HUDEP-2 (cell line): ENCODE data around the gene SUGCT.

Source experiments
- DNase-seq, 76 experiments: peaks; one replicate each; lab custom pipeline; 2025; ENCODE audit not compliant: unreplicated experiment in 76 of 76; lab: John Stamatoyannopoulos, UW

The SUGCT gene

DNA sequence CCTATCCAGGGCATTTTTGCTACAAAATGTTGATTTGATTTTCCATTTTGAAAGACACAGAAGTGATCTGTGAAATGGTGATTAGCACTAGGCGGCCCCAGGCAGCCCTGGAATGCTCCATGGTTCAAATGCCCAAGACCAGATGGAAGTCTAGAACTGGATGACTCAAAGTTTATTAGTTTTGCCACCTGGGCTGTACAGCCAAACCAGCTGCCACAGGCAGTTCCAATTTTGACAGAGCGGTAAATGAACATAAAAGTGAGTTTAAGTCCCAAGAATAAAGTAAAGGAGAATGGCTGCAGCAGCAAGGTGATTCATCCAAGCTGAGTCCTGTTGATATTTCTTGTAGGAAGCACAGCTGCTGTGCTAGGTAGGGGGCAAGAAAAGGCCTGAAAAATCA, 180.5 kb downstream of the SUGCT start:
- no peak for DNase-seq

DNA sequence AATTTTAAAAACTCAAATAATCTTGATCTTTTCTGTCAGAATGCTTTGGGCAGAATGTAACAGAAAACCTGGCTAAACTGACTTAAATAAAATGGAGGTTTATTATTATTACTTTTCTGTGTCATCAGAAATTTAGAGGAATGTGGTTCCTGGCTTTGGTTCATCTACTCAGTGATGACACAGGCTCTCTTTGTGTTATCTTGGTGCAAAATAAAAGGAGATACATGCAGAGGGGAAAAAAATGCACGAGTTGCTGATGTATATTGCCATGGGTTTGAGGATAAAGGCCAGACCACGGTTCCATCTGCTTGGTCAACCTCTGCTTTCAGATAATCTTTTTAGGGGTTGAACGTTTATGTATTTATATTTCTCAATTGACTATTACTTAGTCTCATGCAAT, 181.4 kb downstream of the SUGCT start:
- DNase-seq = no peak

DNA sequence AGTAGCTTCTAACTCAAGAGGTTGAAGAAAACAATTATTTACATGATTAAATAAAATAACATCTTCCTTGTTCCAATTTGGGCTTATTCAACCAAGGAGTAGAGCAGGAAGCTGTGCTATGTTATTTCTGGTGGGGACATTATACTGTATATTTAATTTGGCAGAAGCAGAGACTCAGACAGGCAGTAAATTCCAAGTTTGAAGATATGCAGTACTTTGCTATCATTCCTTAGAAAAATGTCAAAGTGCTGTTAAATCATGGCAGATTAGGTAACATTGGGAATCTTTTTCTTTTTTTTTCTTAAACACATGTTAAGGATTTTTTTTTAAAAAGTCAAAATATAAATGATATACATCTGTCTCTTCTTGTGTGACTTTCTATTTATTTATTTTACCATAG, 190.1 kb downstream of the SUGCT start:
- no peak for DNase-seq

DNA sequence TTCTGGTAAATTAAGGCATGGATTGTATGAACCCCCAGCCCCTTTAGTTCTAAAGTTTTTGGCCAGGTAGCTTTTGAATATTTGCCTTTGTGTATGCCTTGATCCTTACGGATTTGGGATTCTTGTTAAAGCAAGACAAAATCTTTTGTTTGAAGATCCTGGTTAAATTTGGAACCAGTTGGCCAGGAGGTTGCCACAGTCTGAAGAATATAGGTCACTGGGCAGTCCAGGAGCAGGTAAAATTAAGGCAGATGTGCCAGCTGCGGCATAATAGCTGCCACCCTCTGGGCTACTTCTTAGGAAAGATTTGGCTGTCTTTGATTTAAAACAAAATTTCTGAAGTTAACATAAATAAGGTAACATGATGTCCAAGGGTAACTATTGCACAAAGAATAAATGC, 192.3 kb downstream of the SUGCT start:
- DNase-seq = no peak

DNA sequence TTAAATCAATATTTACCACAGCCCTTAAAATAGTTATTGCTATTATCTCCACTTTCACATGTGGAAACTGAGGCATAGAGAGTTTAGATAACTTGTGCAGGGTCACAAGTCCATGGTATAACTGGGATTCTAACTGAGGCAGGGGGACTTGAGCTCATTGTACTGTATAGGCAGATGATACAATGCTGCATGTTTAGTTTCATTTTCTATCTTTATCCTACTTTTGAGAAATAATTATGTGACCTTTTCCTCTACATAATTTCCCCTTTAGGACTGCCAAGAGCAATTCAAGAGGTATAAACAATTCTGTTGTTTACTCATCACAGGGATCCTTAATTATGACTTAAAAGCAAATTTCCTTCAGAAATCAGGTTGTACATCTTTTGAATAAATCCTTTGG, 193.1 kb downstream of the SUGCT start:
- no peak for DNase-seq

DNA sequence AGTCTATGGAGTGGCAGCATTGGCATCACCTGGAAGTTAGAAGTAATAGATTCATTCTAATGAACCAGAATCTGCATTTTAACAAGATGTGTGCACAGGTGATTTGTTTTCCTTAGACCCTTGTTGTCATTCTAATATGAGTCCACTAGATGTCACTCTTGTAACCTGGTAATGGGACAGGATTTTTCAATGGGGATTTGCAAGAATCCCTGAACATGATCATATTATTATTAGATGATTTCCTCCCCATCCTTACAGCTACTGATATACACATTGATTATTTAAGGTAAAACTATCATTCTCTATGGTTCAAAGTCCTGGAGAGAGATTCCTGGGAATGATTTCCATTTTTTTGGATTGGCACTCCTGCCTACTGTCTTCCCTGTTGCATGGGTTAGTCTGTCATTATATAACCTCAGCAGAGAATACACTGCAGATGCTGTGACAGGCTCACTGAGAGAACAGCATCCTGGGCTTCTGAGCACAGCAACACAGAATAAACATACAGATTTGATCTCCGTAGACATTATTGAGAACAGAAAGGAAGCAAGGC, 194.9 kb downstream of the SUGCT start:
- peak in 16 of 76 experiments; percentile 1 to 28 (median 10) for DNase-seq

DNA sequence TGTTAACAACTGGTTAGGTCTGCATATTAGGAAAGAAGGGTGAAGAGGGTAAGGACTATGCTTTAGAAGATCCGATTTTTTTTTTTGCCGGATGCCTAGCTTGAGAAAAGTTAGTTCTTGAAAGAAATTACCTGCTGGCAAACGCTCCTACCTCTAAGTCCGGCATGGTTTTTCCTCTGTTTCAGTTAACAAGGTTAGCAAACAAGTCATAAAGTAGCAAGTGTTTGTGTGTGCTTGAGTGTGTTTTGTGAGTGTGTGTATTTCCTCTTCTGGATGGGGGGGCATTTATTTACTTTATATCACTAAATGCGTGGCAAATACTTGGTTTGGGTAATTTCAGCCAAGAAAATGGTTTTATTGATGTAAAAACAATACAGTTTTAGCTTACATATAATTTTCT, 195.6 kb downstream of the SUGCT start:
- DNase-seq = no peak

DNA sequence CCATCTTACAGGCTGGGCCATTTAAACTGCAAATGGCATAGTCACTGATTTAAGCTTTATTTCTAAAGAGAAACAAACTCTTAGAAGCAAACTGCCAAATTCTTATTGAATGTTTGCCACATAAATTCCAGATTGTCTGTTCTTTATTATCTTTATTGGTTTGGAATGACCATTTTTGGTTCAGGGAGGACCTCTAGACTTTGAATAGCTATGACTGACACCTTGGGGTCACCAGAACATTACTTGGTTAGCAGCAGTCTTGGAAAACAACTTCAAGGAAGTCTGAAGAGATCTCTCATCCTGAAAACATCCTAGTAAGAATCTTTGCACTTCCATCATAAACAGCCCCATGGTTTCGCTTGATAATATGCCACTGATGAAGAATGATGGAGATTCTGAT, 197.1 kb downstream of the SUGCT start:
- no peak for DNase-seq

DNA sequence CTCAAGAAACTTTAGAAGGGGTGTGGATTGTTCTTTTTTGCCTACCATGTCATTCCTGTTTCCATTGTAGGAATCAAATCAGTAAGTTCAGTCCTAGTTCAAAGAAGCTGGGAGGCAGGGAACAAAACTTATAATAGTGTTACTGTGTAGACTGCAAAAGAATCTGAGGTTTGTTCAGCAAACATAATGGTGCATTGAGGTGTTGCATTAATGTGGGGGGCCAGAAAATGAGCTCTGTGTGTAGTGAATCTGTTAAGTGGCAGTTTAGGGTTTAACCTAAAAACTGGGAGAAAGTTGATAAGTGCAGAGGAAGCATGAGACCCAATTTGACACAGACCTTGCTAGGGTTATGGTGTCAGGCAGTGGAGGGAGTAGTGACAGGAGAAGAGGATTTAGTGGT, 197.7 kb downstream of the SUGCT start:
- no peak for DNase-seq

DNA sequence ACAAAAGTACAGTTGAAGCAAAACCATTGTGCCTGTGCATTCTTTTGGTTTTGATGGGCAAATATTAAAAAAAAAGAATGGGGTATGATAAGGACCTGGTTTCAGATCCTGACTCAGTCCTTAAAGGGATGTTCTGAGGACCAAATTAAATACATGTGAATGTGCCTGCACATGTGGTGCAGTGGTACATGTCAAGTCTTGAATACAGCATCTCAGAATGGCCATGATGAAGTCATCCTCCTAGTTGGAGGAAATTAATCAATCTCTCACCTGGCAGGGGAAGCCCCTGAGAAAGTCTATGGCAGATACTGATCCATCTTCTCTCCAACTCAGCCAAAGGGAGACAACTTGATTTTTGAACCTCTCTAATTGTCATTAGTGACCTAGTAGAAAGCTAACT, 207.0 kb downstream of the SUGCT start:
- DNase-seq = no peak

DNA sequence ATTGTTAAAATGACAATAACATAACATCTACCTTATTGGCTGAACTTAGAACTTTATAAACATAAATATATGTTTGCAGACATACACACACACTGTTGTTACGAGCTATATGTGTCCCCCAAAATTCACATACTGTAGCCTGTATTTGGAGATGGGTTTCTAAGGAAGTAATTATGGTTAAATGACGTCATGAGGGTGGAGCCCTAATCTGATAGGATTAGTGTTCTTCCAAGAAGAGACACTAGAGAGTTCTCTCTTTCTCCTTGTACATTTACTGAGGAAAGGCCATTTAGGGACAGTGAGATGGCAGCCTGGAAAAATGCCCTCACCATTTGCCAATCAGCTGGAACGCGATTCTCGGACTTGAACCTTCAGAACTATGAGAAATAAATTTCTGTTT, 211.7 kb downstream of the SUGCT start:
- no peak for DNase-seq

DNA sequence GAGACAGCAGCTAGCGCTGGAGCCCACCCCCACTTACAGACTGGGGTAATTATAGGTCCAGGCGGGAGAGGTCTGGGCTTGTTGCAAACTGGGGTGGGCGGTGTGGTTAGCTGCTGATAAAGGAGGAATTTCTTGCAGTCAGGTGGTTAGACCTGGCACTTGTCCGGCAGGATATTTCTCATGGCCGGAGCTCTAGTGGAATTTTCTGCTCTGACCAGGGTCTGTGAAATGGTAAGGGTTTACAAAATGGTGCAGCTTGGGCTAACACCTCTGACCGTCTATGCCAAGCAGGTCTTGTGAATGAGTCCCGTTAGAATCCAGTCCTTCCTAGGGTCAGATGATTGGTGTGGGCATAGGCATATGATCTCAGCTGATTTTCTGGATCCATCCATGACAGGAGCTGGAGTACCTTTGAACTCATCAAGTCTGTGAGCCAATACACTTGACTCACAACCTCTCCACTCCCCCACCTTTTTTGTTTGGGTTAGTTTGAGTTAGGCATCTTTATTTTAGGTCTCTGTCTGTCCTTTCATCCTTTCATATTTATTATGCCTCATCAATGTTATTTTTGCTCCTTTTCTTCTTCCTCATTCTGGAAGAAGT, 213.4 kb downstream of the SUGCT start:
- no peak for DNase-seq

DNA sequence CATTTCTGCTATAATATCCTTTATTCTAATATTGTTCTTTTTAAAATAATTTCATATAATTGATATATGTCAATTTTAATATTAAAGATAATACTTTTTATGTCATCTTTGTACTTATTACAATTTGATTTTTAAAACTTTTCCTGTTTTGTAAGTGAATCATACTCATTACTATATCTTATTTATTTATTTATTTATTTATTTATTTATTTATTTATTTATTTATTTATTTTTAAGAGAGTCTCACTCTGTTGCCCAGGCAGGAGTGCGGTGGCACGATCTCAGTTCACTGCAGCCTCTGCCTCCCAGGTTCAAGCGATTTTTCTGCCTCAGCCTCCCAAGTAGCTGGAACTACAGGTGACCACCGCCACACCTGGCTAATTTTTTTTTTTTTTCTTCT, 215.3 kb downstream of the SUGCT start:
- no peak for DNase-seq

DNA sequence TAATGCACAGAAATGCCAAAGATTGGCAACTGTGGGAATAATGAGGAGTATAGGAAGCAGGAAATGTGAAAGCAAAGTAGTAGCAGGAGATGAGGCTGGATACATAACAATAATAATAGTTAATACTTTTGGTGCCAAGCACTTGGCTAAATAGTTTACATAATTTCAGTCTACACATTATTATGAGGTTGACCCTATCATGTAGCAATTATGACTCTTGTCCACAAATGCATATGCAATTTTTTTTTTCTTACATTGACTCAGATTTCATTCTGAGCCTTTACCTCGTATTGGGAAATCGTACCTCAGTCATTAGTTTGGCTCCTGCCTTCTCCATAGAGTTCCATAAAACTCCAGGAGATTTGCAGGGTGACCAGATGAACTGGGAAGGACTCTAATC, 219.9 kb downstream of the SUGCT start:
- no peak for DNase-seq

DNA sequence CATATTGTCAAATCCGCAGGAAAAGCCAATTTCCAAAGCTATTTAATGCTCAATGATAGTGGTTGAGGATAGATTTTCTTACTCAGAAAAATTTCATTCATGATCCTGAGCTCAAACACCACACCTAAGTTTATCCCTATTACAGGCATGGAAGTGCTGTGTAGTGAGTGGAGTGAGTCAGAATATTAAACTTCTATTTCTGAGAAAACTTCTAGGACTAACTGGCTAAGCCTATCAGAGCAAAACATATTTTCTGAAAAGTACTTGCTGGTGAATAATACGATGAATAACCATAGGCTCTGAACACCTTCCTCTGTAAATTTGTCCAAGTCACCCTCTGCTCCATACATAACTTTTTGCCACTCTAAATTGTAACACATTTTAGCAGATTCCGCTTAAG, 221.5 kb downstream of the SUGCT start:
- no peak for DNase-seq

DNA sequence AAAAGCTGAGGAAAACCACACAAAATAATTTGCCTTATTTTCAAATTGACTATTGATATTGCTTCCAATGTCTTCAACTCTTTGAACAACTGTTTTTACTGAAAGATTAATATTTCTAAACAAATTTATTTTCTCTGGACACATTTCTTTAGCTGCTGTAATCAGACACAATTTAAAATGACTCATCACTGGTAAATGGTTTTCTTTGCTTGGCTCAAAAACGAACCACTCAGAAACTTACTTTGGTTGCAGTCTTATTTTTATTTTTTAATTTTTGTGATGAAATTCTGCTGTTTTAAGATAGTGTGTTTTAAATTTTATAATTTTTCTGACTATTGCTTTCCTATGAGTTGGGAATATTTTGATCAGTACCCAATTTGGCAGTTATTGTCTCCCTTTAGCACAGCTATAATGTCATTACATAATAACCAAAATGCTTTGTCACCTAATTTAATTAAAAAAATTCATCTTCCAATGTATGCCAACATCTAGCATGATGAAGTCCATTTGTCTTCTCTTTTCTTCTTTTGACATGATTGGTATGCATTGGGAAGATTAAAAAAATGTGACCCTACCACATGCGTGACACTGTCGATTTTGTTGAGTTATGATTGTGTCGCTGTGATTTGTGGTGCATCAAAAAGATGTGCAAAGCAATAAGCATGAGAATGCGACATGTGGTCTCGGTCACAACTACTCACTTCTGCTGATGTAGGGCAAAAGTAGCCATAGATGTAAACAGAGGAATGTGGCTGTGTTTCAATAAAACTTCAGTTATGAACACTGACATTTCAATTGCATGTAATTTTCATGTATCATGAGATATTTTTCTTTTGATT, 222.3 kb downstream of the SUGCT start:
- DNase-seq = no peak

DNA sequence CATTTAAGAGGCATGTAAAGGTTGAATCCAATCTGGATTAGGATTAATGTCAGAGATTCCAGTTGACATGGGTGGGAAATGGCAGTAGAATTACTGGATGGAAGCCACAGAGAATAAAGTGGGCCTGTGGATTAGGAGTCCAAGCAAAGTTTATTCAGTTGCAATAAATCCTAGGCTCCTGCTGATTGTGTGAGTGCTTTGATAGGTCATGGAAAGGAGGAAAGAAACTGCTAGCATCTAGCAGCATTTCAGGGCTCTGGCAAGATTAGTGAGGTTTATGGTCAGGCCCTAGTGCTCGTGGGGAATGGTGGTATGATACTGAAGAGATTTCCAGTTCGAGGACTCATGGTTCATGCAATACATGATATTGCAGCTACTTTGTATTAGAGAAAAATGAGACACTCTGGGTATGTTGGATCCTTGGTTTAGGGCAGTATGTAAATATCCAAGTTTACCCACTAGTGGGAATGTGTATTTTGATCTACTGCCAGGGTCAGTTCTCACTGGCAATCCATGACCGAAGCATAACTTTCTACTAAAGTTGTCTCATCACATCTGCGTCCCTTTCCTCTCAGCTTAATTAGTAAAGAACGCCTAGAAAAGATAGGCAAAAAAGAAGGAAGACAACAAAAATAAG, 235.0 kb downstream of the SUGCT start:
- DNase-seq = no peak

DNA sequence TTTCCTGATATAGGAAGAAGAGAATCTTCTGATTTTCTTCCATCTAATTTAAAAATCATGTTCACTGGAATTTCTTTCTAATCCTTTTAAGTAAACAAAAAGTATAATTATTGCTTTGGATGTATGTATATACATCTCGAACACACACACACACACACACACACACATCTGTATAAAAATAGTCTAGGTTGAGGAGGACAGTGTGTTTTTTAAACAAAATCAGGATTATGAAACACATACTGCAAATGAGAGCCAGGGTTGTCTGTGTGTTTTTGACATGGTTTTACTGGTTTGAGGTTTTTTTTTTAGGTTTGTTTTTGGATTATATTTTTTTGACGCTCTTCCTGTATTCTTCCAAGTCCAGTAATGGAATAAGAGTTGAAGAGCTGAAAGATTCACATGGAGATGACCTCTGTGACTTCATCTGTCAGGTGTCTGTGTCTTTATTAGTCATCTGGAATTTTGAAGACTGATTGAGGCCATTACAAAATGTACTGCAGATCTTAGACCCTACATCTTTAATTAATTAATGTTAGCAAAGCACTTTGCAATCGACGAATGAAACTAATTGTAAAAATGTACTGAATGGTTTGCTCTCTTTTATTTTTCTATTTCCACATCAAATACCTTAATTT, 237.1 kb downstream of the SUGCT start:
- no peak for DNase-seq

DNA sequence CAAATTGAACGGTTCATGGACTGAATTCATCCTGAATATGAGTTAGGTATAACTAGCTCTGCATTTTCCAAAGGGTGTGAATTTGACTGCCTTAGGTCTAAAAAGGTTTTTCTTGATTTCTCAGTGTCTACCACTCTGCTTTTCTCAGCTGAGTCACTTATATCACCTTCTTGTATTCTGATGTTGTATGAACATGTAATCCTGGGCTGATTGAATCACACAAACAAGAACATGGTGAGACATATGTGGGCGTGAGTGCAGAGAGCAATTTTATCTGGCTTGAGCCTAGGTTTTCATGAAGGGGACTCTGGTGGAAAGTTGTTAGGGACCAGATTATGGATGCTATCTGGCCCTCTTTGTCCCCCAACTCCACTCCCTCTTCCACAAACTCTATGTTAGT, 239.8 kb downstream of the SUGCT start:
- no peak for DNase-seq

DNA sequence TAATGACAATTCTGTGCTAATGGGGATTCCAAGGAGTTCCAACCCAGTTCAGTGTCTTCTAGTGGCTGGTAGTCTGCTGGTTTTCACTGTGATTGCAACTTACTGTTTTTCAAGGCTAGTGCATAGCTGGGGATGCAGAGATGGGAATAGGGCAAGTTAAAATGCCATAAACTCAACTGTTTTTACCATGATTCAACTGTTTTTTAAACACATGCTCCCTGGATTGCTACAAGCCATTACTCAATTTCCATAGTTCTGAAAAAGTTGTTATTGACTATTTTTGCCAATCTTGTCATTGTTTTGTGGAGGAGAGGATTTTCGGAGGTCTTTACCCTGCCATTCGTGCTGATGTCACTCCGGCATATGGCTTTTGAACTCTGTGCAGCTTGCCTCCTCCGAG, 245.3 kb downstream of the SUGCT start:
- DNase-seq = no peak

DNA sequence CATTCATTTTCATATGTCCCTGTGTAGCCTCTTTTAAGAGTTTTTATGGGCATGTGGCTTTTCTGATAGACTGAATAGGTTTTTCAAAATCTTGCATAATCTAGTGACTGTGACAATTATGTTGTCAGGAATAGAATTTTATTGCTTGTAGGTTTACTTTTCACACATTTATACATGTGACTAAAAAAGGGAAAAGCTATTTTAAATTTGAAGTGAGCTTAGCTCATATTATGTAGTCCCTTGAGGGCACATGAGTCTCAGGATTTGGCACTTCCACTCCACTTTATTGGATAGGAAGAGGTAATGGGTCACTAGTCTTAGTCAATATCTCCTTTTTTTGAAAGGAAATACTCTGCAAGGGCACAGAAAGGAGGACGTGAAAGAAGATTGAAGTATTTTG, 247.3 kb downstream of the SUGCT start:
- no peak for DNase-seq
